HG03558 (cell line): ENCODE measurements around the gene POLR1B.
A peak's percentile ranks its signal among the peaks of the same experiment; 100 is the strongest.
"Not testable (repeated sequence)": the region's sequence is repeated elsewhere in the genome, so short reads cannot be mapped to it uniquely, and the experiment has no call there.

Experiments used
- ATAC-seq: cut with Tn5 transposase; IDR thresholded peaks from one replicate; pipeline ENCODE4 v1.9.1; 2021; ENCODE audit warnings: moderate number of reproducible peaks; ENCODE audit not compliant: unreplicated experiment; ENCODE audit errors: extremely low read depth

Gene POLR1B, protein sequence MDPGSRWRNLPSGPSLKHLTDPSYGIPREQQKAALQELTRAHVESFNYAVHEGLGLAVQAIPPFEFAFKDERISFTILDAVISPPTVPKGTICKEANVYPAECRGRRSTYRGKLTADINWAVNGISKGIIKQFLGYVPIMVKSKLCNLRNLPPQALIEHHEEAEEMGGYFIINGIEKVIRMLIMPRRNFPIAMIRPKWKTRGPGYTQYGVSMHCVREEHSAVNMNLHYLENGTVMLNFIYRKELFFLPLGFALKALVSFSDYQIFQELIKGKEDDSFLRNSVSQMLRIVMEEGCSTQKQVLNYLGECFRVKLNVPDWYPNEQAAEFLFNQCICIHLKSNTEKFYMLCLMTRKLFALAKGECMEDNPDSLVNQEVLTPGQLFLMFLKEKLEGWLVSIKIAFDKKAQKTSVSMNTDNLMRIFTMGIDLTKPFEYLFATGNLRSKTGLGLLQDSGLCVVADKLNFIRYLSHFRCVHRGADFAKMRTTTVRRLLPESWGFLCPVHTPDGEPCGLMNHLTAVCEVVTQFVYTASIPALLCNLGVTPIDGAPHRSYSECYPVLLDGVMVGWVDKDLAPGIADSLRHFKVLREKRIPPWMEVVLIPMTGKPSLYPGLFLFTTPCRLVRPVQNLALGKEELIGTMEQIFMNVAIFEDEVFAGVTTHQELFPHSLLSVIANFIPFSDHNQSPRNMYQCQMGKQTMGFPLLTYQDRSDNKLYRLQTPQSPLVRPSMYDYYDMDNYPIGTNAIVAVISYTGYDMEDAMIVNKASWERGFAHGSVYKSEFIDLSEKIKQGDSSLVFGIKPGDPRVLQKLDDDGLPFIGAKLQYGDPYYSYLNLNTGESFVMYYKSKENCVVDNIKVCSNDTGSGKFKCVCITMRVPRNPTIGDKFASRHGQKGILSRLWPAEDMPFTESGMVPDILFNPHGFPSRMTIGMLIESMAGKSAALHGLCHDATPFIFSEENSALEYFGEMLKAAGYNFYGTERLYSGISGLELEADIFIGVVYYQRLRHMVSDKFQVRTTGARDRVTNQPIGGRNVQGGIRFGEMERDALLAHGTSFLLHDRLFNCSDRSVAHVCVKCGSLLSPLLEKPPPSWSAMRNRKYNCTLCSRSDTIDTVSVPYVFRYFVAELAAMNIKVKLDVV

DNA sequence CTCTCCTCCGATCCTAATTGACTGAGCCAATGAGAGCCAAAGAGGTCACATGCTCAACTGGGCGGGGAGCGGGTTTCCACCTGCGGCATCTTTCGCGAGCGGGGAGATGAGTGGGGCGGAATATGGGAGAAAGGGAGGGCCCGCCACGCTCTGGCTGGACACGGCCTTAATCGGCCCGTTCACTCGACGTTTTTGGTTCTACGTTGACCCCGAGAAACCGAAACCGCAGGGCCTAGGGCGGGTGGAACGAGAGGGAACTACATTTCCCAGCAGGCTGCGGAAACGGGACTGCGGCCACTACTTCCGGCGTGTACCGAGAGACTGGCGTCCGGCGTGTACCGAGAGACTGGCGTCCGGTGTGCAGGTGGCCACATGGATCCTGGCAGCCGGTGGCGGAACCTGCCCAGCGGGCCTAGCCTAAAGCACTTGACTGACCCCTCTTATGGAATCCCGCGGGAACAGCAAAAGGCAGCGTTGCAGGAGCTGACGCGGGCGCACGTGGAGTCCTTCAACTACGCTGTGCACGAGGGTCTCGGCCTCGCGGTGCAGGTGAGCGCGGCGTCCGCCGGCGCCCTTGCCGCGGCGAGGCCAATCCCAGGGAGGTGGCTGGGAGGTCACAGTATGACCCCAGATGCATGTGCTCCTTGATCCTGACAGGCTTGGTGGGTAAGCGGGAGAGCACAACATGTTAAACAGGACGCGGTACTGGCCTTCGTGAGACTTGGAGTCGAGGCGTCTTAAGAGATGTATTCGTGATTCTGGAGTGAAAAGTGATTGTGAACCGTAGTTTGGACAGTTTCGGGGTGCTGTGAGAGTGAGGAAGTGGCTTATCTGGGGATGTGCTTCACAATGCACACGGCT is at the start of gene POLR1B:
Gene POLR1B (plus strand): TSS at position 343 of the 861 bp plus-strand sequence. CDS start 30 bp downstream, at position 373.
- ATAC-seq, result peak; percentile 40

DNA sequence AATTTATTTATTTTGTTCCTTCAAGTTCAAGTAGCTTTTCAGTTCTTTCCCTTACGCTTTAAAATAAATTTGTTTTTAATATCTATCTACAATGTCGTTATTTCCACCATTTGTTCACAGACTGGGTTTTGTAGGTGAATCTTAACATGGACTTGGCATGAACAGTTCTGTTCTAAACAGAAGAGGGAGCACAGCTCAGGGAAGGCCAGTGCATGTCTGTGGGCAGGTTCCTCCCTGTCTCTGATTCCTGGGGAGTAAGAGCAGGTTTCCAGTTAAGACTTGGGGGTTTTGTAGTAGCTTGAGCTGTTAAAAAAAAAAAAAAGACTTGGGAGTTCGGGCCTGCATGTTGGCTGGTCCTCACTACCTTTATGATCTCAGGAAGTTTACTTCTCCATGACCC is 49.2 kb upstream of the POLR1B start:
- no peak for ATAC-seq

DNA sequence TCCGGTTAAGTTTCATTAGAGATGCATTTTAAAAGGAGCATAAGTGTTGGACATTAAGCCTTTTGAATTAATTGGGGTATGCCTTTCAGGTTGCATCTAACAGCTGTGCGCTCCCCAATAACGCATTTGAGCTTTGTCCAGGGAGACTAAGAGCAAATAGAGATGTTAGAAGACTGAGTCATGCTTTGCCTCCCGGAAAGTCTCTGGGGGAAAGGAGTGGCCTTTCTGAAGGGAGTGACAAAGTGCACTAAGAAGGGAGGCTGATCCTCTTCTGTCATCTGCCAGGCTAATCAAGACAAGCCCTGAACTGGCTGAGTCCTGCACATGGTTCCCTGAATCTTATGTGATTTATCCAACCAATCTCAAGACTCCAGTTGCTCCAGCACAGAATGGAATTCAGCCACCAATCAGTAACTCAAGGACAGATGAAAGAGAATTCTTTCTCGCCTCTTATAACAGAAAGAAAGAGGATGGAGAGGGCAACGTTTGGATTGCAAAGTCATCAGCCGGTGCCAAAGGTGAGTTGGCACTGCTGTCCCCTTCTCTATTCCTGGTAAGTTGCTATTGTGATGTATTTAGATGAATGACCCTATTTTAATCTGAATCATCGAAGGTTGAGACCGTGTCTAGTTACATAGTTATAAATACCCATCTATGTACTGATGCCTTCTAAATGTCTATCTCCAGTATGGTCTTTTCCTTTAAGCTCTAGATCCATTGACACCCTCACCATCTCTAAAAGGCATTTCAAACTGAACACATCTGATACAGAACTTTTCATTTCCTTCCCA is 48.2 kb upstream of the POLR1B start:
- no peak for ATAC-seq

DNA sequence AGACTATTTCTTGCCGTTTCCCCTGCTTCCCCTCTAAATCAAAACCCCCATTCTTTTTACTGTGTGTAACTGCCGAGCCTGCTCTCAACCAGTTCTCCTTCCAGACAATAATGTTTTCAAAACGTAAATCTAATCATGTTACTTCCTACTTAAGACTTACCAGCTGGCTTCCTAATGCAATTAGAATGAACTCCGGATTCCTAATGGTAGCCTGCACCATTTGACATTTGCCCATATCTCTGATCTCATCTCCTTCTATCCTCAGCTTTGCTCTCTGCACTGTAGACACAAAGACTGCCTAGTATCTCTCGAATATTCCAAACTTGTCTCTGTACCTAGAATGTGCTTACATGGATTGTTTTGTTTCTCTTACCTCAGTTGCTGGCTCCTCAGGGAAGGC is 47.4 kb upstream of the POLR1B start:
- ATAC-seq, result no peak

DNA sequence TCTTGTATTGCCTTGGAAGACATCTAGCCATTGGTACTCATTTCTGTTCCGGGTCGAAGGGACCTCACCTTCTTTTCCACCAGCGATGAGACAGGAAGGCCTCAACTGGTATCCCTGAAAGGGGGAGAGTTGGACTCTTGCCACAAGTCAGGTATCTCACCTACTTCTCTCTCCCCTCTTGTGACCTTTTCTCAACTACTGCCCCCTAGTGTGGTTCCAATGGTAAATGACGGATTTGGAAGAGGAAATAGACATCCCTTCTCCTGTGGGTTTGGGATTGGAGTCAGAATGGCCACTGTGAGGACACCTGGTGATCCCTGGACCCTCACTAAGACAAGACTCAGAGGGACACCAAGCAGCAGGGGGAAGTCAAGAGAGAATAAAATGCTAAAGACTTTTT is 46.4 kb upstream of the POLR1B start:
- ATAC-seq, result not testable (repeated sequence)

DNA sequence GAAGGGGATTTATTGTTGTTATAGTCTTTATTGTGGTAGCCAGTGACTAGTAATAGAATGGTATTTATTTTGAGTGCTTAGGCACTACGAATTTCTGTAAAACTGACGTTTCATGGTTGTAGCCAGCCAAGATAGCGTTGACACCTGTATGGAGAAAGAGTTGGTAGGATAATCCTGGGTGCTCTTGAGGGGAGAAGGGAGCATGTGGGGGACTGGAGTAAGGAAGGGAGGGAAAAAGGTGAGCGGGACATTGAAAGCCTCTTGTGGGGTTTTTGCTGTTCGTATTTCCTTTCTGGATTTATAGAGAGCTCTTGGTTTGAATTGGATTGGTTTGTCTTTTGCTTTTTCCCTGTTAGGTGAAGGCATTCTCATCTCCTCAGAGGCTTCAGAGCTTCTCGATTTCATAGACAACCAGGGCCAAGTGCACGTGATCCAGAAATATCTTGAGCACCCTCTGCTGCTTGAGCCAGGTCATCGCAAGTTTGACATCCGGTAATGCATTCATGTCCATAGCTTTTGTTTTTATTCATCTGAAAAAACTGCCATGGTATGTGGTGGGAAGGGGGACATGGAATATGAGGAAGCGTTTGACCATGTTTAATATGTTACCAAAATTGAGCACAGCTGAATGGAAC is 41.3 kb upstream of the POLR1B start:
- ATAC-seq, result not testable (repeated sequence)

DNA sequence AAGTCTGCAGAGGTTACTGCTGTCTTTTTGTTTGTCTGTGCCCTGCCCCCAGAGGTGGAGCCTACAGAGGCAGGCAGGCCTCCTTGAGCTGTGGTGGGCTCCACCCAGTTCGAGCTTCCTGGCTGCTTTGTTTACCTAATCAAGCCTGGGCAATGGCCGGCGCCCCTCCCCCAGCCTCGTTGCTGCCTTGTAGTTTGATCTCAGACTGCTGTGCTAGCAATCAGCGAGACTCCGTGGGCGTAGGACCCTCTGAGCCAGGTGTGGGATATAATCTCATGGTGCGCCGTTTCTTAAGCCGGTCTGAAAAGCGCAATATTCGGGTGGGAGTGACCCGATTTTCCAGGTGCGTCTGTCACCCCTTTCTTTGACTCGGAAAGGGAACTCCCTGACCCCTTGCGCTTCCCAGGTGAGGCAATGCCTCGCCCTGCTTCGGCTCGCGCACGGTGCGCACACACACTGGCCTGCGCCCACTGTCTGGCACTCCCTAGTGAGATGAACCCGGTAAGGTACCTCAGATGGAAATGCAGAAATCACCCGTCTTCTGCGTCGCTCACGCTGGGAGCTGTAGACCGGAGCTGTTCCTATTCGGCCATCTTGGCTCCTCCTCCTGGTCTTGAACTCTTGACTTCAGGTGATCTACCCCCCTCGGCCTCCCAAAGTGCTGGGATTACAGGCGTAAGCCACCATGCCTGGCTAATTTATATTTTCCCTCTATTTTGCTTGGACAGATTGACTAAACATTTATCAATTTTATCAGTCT is 32.8 kb upstream of the POLR1B start:
- not testable (repeated sequence) for ATAC-seq

DNA sequence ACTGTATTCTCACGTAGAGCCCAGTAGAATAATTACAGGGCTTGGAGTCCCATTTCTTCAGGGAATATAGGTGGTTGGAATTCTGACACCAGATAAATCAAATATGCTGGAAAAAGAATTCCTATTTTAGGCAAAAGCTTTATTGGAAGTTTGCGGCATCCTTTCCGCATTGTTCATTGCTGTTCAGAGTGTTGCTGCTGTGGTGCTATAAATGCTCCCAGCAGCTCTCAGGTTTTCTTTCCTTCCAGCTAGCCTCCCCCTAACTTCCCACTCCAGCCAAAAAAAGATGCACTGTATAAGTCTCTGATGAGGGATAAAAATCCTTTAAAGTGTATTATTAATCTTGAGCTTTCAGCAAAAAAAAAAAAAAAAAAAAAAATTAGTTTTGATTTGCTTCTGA is 25.5 kb upstream of the POLR1B start:
- ATAC-seq, result no peak

DNA sequence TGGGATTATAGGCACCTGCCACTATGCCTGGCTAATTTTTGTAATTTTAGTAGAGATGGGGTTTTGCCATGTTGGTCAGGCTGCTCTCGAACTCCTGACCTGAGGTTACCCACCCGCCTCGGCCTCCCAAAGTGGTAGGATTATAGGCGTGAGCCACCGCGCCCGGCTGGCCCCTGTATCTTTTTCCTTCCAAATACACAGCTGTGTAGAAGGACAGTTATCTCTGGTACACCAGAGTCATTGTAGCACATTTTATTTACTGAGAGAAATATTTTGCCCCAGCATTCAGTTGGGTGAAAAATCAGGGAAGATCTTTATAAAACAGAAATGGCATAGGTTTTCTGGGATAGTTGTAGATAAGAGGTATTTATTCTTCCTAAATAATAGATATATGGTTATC is 23.5 kb upstream of the POLR1B start:
- no peak for ATAC-seq

DNA sequence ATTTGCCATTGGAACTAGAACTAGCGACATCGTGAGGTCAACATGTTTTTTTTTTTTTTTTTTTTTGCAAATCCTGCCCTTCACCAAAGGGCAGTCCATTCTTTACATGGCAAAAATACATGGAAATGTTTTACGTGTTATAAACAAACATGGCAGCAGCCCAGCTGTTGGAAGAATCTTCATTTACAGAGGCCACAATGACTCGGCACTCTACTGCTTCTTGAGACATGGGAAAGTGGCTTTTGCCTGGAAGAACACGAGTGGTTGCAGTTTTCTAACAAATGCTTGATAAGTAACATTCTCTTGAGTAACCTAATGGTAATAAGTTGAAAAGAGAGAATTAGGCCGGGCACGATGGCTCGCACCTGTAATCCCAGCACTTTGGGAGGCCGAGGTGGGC is 22.8 kb upstream of the POLR1B start:
- ATAC-seq, result no peak

DNA sequence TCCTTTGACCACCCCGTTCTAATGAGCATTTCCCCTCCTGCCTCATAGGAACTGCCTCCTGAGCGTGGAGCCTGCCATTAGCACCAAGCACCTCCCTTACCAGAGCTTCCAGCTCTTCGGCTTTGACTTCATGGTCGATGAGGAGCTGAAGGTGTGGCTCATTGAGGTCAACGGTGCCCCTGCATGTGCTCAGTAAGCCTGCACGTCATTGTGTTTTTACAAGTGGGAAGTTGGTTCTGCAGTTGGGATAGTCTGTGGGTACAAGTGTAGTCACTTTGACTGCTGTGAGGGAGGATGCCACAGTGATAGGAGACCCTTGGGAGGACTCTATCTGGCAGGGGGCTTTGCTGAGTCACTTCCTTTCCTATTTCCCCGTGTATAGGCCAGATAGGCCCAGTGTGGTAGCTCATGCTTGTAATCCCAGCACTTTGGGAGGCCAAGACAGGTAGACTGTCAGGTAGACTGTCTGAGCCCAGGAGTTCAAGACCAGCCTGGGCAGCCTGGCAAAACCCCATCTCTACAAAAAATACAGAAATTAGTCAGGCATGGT is 22.0 kb upstream of the POLR1B start:
- ATAC-seq, result no peak

DNA sequence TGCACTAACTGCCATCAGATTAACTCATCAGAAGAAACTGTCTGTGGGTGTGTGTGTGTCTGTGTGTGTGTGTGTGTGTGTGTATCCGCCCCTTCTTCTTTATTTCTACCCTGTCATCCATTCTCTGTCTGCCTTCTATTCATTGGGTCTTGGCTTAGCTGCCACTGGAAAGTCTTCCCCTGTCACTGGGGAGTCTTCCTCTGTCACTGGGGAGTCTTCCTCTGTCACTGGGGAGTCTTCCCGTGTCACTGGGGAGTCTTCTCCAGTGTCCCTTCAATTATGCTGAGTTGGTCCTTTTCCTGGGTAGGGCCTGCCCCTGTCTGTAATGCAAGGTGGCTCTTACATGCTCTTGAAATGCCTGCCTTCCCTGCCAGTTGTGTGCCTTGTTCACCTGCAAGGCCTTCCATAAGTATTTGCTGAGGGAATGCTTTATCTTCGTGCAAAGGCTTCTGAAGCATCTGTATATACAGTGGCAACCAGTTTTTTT is 18.9 kb upstream of the POLR1B start:
- no peak for ATAC-seq

DNA sequence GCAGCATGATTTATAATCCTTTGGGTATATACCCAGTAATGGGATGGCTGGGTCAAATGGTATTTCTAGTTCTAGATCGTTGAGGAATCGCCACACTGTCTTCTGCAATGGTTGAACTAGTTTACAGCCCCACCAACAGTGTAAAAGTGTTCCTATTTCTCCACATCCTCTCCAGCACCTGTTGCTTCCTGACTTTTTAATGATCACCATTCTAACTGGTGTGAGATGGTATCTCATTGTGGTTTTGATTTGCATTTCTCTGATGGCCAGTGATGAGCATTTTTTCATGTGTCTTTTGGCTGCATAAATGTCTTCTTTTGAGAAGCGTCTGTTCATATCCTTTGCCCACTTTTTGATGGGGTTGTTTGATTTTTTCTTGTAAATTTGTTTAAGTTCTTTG is 18.0 kb upstream of the POLR1B start:
- not testable (repeated sequence) for ATAC-seq

DNA sequence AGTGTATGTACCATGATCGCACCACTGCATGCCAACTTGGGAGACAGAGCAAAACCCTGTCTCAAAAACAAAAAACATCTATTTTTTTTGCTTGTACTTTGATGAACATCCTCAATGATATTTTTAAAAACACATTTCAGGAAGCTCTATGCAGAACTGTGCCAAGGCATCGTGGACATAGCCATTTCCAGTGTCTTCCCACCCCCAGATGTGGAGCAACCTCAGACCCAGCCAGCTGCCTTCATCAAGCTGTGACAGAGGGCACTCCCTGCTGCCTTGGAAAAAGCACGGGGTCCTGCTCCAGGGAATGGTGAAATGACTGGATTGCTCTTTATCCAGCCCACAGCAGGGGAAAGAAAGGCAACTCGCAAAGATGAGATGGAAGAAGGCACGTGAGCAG is 13.7 kb upstream of the POLR1B start:
- ATAC-seq, result no peak

DNA sequence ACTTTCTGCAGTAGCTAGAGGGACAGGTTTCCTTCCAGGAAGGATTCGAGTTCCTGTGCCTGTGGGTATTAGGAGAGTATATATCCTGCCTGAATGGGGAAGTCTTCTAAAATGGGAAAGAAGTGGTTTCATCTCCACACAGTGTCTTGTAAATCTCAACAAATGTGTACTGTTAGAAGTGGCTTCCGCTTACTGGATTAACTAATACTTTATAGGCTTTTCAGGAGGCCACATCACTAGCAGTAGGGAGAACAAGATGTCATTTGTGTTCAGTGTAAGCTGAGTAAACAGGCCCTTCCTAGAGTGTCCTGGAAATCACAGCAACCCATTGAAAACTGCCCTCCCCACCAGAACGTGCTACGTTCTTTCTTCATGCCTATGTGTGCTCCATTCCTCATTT is 12.5 kb upstream of the POLR1B start:
- no peak for ATAC-seq

DNA sequence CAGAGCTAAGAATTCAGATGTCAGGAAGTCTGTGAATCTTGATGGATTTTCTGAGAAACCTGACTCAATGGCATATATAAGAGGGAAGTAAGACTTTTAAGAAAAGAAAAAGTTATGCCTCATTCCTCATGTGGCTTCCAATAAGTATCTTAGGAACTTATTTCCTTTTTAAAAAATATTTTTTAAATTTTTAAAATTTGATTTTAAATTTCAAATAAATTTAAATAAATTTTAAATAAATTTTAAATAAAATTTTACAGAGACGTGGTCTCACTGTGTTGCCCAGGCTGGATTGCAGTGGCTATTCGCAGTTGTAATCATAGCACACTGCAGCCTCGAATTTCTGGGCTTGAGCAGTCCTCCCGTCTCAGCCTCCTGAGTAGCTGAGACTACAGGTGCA is 11.5 kb upstream of the POLR1B start:
- ATAC-seq, result no peak

DNA sequence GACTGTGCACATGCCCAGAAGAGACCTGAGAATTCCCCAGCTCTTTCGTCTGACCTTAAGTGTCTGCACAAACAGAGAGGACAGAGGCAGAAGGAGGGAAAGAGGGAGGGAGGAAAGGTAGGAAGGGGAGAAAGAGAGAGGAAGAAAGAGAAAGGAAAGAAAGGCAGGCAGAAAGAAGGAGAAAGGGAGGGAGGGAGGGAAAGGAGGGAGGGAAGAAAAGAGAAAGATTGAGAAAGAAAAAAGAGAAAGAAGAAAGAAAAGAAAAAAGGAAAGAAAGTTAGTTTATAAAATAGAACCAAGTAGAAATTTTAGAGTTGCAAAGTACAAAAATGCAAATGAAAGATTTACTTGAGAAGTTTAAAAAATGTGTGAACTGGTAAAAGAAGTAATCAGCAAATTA is 7.4 kb upstream of the POLR1B start:
- ATAC-seq, result no peak

DNA sequence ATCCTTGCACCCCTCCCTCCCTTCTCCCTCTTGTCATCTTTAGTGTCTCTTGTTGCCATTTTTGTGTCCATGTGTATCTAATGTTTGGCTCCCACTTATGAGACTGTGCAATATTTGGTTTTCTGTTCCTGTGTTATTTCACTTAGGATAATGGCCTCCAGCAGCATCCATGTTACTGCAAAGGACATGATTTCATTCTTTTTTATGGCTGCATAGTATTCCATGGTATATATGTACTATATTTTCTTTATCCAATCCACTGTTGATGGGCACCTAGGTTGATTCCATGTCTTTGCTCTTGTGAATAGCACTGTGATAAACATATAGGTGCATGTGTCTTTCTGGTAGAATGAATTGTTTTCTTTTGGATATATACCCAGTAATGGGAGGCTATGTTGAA is 5.6 kb upstream of the POLR1B start:
- not testable (repeated sequence) for ATAC-seq
